Measurements from ENCODE around the gene MAP2K1. TPM values are rescaled to one million over a fixed set of nuclear protein-coding genes. Genes with fewer than 3 reads are reported as not detected.
A peak's percentile ranks its signal among the peaks of the same experiment; 100 is the strongest.
"Not testable (repeated sequence)": the region's sequence is repeated elsewhere in the genome, so short reads cannot be mapped to it uniquely, and the experiment has no call there.

The MAP2K1 gene
- total RNA-seq, 1 donor, result 52.2 TPM

DNA sequence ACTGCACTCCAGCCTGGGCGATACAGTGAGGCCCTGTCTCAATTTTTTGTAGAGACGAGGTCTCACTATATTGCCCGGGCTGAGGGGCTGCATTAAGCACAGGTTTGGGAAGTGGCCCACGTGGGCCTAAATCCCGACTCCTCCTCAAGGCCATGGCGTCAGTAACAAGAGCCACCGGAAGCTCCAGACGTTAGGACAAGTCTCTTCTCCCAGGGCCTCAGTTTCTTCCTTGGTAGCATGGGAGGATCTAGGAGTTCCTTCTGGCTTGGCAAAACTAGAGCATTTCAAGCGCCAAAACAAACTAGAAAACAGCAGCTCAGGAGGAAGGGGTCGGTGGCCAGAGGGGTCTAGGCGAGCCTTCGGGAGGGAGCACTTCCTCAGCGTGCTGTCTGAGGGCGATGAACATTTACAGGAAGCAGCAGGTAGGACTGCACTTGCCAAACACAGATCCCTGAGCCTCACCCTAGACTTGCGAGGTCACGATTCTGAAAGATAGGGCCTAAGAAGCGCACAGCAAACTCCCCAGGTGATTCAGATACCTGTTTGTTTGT is 110.3 kb downstream of the MAP2K1 start:
- DNase-seq (ENCODE audit: low read depth), result no peak
- H3K4me3 ChIP-seq (ENCODE audit: low read depth, low read length), result peak overlapping the region; percentile 95
- no peak for TF ChIP-seq CTCF (IDR thresholded peaks at IDR 0.05; ENCODE audit: insufficient read depth, low read length)

DNA sequence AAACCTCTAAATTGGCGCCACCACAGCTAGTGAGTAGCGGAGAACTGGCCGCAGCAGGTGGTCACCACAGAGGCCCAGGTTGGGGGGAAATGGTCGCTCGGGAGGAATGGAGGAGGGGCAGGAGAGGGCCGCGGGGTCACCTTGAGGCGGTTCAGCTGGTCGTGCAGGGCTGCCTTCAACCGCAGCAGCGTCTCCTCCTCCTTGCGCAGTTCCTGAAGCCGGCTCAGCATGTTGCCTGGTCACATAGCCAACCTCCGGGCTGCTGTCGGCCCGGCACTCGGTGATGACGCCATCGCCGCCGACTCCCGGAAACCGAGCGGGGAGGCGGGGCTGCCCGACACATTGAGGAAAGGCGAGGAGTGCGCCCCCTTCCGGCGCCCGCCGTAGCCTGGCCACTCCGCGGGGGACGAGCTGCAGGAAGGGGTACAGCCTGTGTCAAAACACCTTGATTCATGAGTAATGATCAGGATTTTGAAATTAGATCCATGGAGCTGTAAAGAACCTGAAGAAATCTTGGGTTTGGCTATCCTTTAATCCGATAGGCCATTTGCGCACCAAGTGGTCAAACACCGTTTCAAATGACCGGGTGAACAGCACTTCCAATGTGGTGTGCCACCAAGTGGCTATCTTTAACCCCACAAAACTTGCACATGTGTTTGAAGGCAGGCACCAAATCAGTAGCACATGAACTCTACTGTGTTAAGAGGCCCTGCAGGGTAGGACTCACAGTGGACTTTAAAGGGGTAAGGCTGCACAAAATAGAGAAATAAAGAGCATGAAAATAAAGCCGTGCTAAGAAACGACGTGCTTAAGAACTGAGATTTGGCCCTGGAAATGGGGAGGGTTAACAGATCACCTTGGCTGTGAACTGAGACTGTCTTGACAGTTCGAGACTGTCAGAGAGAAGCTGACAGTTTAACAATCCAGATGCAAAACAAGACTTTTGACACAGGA is 111.1 kb downstream of the MAP2K1 start, which contains the start of gene SNAPC5:
TSS of gene SNAPC5 (minus strand) at position 261 of the 954 bp plus-strand sequence. CDS start at position 230, 31 bp downstream.
- peak within 1 kb of the TSS; percentile 95 for H3K4me3 ChIP-seq (ENCODE audit: low read depth, low read length)
- peak; percentile 99 for TF ChIP-seq CTCF (IDR thresholded peaks at IDR 0.05; ENCODE audit: insufficient read depth, low read length)
- peak; percentile 90 for DNase-seq (ENCODE audit: low read depth)

DNA sequence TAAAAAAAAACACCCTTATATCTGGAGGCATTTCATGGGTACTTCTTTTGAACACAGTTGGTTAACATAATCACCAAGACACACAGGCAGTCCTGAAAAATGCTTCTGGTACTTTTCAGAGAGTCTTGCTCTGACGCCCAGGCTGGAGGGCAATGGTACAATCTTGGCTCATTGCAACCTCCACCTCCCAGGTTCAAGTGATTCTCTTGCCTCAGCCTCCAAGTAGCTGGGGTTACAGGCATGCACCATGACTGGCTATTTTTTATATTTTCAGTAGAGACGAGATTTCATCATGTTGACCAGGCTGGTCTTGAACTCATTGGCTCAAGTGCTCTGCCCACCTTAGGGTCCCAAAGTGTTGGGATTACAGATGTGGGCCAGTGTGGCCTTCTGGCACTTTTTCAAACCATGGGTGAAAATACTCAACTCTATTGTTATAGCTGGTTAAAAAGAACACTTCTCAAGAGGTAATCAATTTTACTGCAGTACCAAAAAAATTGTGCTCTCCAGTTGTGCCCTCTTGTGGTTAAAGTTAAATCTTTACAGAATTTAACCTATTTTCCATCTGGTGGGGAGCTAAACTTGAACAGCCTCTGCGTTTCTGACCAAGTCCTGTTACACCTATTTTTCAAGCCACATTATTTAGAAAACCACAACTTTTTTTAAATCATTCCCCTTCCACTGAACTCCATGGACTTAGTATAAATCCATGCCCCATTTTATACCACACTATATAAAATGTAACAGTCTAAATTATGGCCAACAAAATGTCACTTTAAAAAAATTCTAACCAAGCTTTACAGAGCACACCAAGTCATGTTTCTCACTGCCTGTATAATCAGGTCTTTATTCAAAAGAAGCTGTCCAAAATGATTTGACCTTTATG is 112.0 kb downstream of the MAP2K1 start:
- peak; percentile 71 for DNase-seq (ENCODE audit: low read depth)
- no peak overlapping the region for H3K4me3 ChIP-seq (ENCODE audit: low read depth, low read length)
- peak; percentile 43 for TF ChIP-seq CTCF (IDR thresholded peaks at IDR 0.05; ENCODE audit: insufficient read depth, low read length)

DNA sequence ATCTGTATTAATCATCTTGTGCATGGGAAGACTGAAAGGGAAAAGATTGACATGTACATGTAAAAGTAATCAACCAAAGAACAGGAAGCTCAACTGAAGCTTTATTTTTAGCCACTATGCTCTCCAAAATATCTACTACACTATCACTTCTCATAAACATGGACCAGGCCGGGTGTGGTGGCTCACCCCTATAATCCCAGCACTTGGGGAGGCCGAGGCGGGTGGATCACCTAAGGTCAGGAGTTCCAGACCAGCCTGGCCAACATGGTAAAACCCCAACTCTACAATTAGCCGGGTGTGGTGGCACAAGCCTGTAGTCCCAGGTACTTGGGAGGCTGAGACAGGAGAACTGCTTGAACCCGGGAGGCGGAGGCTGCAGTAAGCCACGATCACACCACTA is 113.6 kb downstream of the MAP2K1 start:
- H3K4me3 ChIP-seq (ENCODE audit: low read depth, low read length); DNase-seq (ENCODE audit: low read depth): not testable (repeated sequence)

DNA sequence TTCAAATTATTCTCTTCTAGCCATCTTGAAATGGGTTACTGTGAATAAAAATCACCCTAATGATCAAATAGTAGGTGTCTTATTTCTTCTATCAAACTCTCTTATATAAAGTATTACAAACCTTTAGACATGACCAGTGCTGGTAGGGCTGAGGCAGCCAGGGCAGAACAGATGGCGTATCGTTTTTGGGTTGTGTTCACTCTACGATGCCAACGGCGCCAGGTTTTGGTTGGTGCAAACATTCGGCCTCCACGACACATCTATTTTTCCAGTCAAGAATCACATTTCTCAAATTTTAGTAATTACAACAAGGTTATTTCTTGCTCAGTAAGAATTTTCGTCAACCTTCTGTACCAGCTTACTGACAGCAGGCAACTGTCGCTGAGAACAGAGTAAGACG is 115.8 kb downstream of the MAP2K1 start:
- no peak for TF ChIP-seq CTCF (IDR thresholded peaks at IDR 0.05; ENCODE audit: insufficient read depth, low read length)
- no peak for DNase-seq (ENCODE audit: low read depth)
- H3K4me3 ChIP-seq (ENCODE audit: low read depth, low read length), result peak overlapping the region; percentile 99

DNA sequence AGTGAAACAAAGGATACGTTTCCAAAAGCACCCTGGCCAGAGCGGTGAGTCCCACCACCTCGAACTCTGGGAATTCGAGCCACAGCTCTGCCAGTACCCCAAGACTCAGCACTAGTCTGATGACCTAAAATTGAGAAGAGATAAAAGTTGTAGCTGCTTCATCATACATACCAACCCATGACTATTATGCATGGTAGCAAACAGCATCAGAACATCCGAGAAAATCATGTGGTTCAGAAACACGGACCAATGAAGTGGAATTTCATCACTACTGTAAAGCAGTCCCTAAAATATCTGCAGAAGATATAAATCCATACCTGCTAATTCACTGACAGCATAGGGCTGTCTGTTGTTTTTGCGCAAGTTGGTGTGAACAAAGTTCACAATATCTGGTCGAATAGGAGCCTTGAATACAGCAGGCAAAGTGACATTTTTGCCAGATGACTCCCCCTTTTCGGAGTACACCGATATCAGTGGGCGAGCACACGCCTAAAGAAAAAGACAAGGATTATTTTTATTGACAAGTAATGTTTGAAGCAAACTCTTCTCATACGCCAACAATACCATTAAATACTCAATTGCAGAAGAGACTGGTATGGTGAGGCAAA is 116.4 kb downstream of the MAP2K1 start:
- peak overlapping the region; percentile 99 for H3K4me3 ChIP-seq (ENCODE audit: low read depth, low read length)
- DNase-seq (ENCODE audit: low read depth), result peak; percentile 40

- DNase-seq (ENCODE audit: low read depth), result no peak
These were observed 117.3 kb downstream of the MAP2K1 start for GRCh38 chr15:66503780-66504562.

More at GRCh38 chr15:66503780-66504562, 117.3 kb downstream of the MAP2K1 start:
- no peak for TF ChIP-seq CTCF (IDR thresholded peaks at IDR 0.05; ENCODE audit: insufficient read depth, low read length)
- H3K4me3 ChIP-seq (ENCODE audit: low read depth, low read length), result peak overlapping the region; percentile 99

Data from fibroblast of the aortic adventitia (primary cell).